HepG2 (cell line): ENCODE results near the gene IP6K1. TPM values are rescaled to one million over a fixed set of nuclear protein-coding genes. Genes with fewer than 3 reads are reported as not detected.

Experiments used
- ATAC-seq: fragments of 200-7000 bp; cut with Tn5 transposase; 3 replicates; pipeline ENCODE4 v1.9.1; 2020; ENCODE audit warnings: mild to moderate bottlenecking, moderate library complexity
- Bru-seq: library from RNA; stranded (reverse); fragments of 400-500 nt; gene quantifications from one replicate; lab custom pipeline; 2021; lab: Mats Ljungman, UMichigan
- BruChase-seq, 2 experiments: library from RNA; stranded (reverse); fragments of 400-500 nt; gene quantifications; one replicate each; lab custom pipeline; 2021; lab: Mats Ljungman, UMichigan
- BruUV-seq: library from RNA; stranded (reverse); fragments of 400-500 nt; replicated peaks from 2 replicates; lab custom pipeline; 2021; lab: Mats Ljungman, UMichigan
- CTCF ChIA-PET: fragments of 300-600 bp; formaldehyde crosslinking; extraction: SDS; loops from one replicate; lab custom pipeline; 2021; ENCODE audit warnings: low total read pairs, inconsistent platforms, low intra/inter-chr PET ratio; lab: Yijun Ruan, JAX
- POLR2A ChIA-PET: fragments of 350-600 bp; sonication (Branson Sonifier 250); formaldehyde crosslinking; loops from one replicate; lab custom pipeline; 2020; ENCODE audit warnings: antibody characterized with exemption, inconsistent platforms; lab: Yijun Ruan, JAX
- DNase-seq: peaks from one replicate; pipeline ENCODE4 v3.0.0-alpha.2; 2015; ENCODE audit warnings: low spot score
- FAIRE-seq: peaks from 3 replicates; lab custom pipeline; 2011; peaks lifted over from hg19 to GRCh38; lab: Jason Lieb, UNC
- H2AFZ ChIP-seq: one replicate; pipeline ENCODE4 v1.6.1; 2011; ENCODE audit warnings: low read length, inconsistent platforms
- H3K27ac ChIP-seq: fragments of 300-600 bp; 3 replicates; pipeline ENCODE4 v1.8.0; 2011; ENCODE audit warnings: mixed run types, mild to moderate bottlenecking, mixed read lengths, low read length, inconsistent platforms; ENCODE audit not compliant: insufficient read depth; ENCODE audit errors: extremely low read length
- H3K27me3 ChIP-seq, 2 experiments: fragments of 200-600 bp in 1 of 2; 2 replicates in 1 of 2; 3 replicates in 1 of 2; pipeline versions ENCODE4 v1.6.0 to v1.8.0; 2011; ENCODE audit warnings: low read length in 2 of 2, mild to moderate bottlenecking in 2 of 2, moderate library complexity in 2 of 2, inconsistent platforms in 1 of 2; ENCODE audit not compliant: insufficient read depth in 2 of 2, control insufficient read depth in 1 of 2
- H3K36me3 ChIP-seq, 2 experiments: fragments of 200-600 bp in 1 of 2; replicated peaks in 1 of 2; 2 replicates in 1 of 2; 3 replicates in 1 of 2; pipeline versions ENCODE4 v1.5.1 to v1.8.0; 2011; ENCODE audit warnings: low read length in 2 of 2, inconsistent platforms in 1 of 2; ENCODE audit not compliant: insufficient read depth in 2 of 2, control insufficient read depth in 1 of 2
- H3K4me1 ChIP-seq: 2 replicates; pipeline ENCODE4 v1.5.1; 2012; ENCODE audit warnings: low read length, inconsistent platforms; ENCODE audit not compliant: insufficient read depth
- H3K4me2 ChIP-seq: 2 replicates; pipeline ENCODE4 v1.6.0; 2011; ENCODE audit warnings: low read depth, low read length, inconsistent platforms
- H3K4me3 ChIP-seq, 3 experiments: fragments of 200-600 bp in 1 of 3; sonication (generic), shearing (Covaris generic) in 1 of 3; replicated peaks in 1 of 3; 2 replicates each; pipeline ENCODE4 v1.5.1; 2011 to 2016; ENCODE audit warnings: low read length in 3 of 3, inconsistent platforms in 2 of 3, low read depth in 2 of 3, mild to moderate bottlenecking in 2 of 3, control low read depth in 1 of 3, mixed read lengths in 1 of 3; ENCODE audit not compliant: insufficient read depth in 1 of 3
- H3K79me2 ChIP-seq: one replicate; pipeline ENCODE4 v1.6.1; 2011; ENCODE audit warnings: low read length, inconsistent platforms; ENCODE audit not compliant: insufficient read depth
- H3K9ac ChIP-seq: 2 replicates; pipeline ENCODE4 v1.6.0; 2011; ENCODE audit warnings: mild to moderate bottlenecking, low read depth, low read length, inconsistent platforms; ENCODE audit not compliant: insufficient read depth
- H3K9me3 ChIP-seq: 2 replicates; pipeline ENCODE4 v1.5.1; 2012; ENCODE audit warnings: mild to moderate bottlenecking, low read length
- H4K20me1 ChIP-seq: 2 replicates; pipeline ENCODE4 v1.6.0; 2011; ENCODE audit warnings: inconsistent platforms, mild to moderate bottlenecking, low read length, moderate library complexity; ENCODE audit not compliant: insufficient read depth
- AHR ChIP-seq: IDR thresholded peaks from 2 replicates; pipeline ENCODE4 v1.6.1; 2018; ENCODE audit warnings: missing genetic modification reagents, missing compliant biosample characterization
- BHLHE40 ChIP-seq: IDR thresholded peaks from 2 replicates; pipeline ENCODE4 v1.6.1; 2011; ENCODE audit warnings: low read length, improper control_type of control experiment
- ELF4 ChIP-seq: sonication (generic); formaldehyde crosslinking; IDR thresholded peaks from 2 replicates; pipeline ENCODE4 v1.5.0; 2020; ENCODE audit warnings: missing genetic modification reagents, mild to moderate bottlenecking, moderate library complexity, borderline replicate concordance
- FOXA1 ChIP-seq, 2 experiments: fragments of 450-650 bp in 1 of 2; sonication (generic) in 1 of 2; formaldehyde crosslinking in 1 of 2; IDR thresholded peaks; 2 replicates each; pipeline versions ENCODE4 v1.4.0 to v1.6.1; 2016 to 2020; ENCODE audit warnings: missing genetic modification reagents in 1 of 2
- GATAD1 ChIP-seq: IDR thresholded peaks from 2 replicates; pipeline ENCODE4 v1.6.1; 2016; ENCODE audit warnings: missing genetic modification reagents, missing compliant biosample characterization
- HIC2 ChIP-seq: sonication (generic); formaldehyde crosslinking; IDR thresholded peaks from 2 replicates; pipeline ENCODE4 v1.9.0; 2022; ENCODE audit warnings: low read depth, missing genetic modification reagents
- KAT2B ChIP-seq: fragments of 150-350 bp; IDR thresholded peaks from 2 replicates; pipeline ENCODE4 v1.6.1; 2014; ENCODE audit warnings: low read depth, low read length, borderline replicate concordance
- MTA3 ChIP-seq: sonication (generic); formaldehyde crosslinking; IDR thresholded peaks from 2 replicates; pipeline ENCODE4 v1.4.0; 2020; ENCODE audit warnings: missing genetic modification reagents
- NFIC ChIP-seq: IDR thresholded peaks from 2 replicates; pipeline ENCODE4 v1.6.1; 2012; ENCODE audit warnings: mild to moderate bottlenecking, low read length, inconsistent platforms
- RCOR2 ChIP-seq: IDR thresholded peaks from 2 replicates; pipeline ENCODE4 v1.6.1; 2016; ENCODE audit warnings: missing biosample characterization, missing genetic modification reagents
- RFXAP ChIP-seq: sonication (generic); formaldehyde crosslinking; IDR thresholded peaks from 2 replicates; pipeline ENCODE4 v1.4.0; 2020; ENCODE audit warnings: missing genetic modification reagents, borderline replicate concordance
- ZNF225 ChIP-seq: sonication (generic); formaldehyde crosslinking; IDR thresholded peaks from 2 replicates; pipeline ENCODE4 v1.4.0; 2020; ENCODE audit warnings: mild to moderate bottlenecking, missing genetic modification reagents
- ZNF367 ChIP-seq: sonication (generic); formaldehyde crosslinking; IDR thresholded peaks from 2 replicates; pipeline ENCODE4 v1.4.0; 2020; ENCODE audit warnings: missing genetic modification reagents, borderline replicate concordance
- ZNF441 ChIP-seq: sonication (generic); formaldehyde crosslinking; IDR thresholded peaks from 2 replicates; pipeline ENCODE4 v1.7.0; 2021; ENCODE audit warnings: missing genetic modification reagents, borderline replicate concordance
- WGBS: methylation state at CpG from one replicate; pipeline ENCODE4 v1.1.6; 2017; ENCODE audit warnings: low lambda C conversion rate; 5-methylcytosine and 5-hydroxymethylcytosine counted together
- in situ Hi-C: cut with HindIII; loops from 2 replicates; pipeline ENCODE4 v1.10.0; 2017; ENCODE audit warnings: low pct_unique_long_range_greater_than_20kb; ENCODE audit not compliant: extremely low pct_ligation_motif_present
- intact Hi-C: fragments of 100-400 bp; cut with micrococcal nuclease; formaldehyde crosslinking; loops from one replicate; pipeline ENCODE4 v1.10.0; 2022; ENCODE audit not compliant: unreplicated experiment
- long read RNA-seq, 2 experiments: library from RNA in 1 of 2; library from polyadenylated mRNA in 1 of 2; stranded (forward) in 1 of 2; unstranded in 1 of 2; transcript quantifications; one replicate each; pipeline ENCODE4 v2.0.0, GENCODE V29; 2019 to 2022
- polyA minus RNA-seq, 3 experiments: library from RNA; depleted of rRNA, polyadenylated mRNA; stranded (reverse); fragments of >200 nt; gene quantifications; 2 replicates each; pipeline ENCODE4 v1.2.3, GENCODE V29; 2011; ENCODE audit warnings: low replicate concordance in 1 of 3
- polyA plus RNA-seq, 8 experiments: library from polyadenylated mRNA; depleted of rRNA in 3 of 8; stranded (reverse) in 7 of 8; unstranded in 1 of 8; fragments of >200 nt; fragmentation: Illumina TruSeq in 4 of 8; extraction: Trizol in 4 of 8; gene quantifications; 2 replicates each; pipeline versions ENCODE4 v1.2.1 to v1.2.3, GENCODE V29; 2011 to 2016; ENCODE audit warnings: low read depth in 4 of 8, missing spikeins in 1 of 8, mixed read lengths in 1 of 8; ENCODE audit not compliant: insufficient read depth in 1 of 8
- total RNA-seq, 5 experiments: library from RNA; depleted of rRNA; stranded (reverse); fragments of >200 nt; fragmentation: Illumina TruSeq; extraction: Trizol; gene quantifications; 2 replicates each; pipeline ENCODE4 v1.2.3, GENCODE V29; 2016; ENCODE audit warnings: low read depth in 1 of 5
- TF ChIP-seq, protein P1 (sequence below): sonication (generic); formaldehyde crosslinking; IDR thresholded peaks from 2 replicates; pipeline ENCODE4 v1.4.0; 2020; ENCODE audit warnings: missing genetic modification reagents

Gene IP6K1
- total RNA-seq (2016; rRNA removed; fragmentation: Illumina TruSeq; extraction: Trizol), result 17.7 and 20.0 TPM in 2 replicates
- 2.3 and 2.4 TPM in 2 replicates for total RNA-seq (2016; cell fraction: cytosol; rRNA removed; fragmentation: Illumina TruSeq; extraction: Trizol; ENCODE audit: low read depth)
- total RNA-seq (2016; cell fraction: insoluble cytoplasmic fraction; rRNA removed; fragmentation: Illumina TruSeq; extraction: Trizol), result 18.9 TPM in 2 replicates
- 10.5 and 11.3 TPM in 2 replicates for total RNA-seq (2016; cell fraction: membrane; rRNA removed; fragmentation: Illumina TruSeq; extraction: Trizol)
- total RNA-seq (2016; cell fraction: nucleus; rRNA removed; fragmentation: Illumina TruSeq; extraction: Trizol), result 14.7 and 20.3 TPM in 2 replicates
- 29.7 and 38.8 TPM in 2 replicates for polyA plus RNA-seq (2011; rRNA removed)
- polyA plus RNA-seq (2011; cell fraction: cytosol; rRNA removed), result 15.7 and 20.5 TPM in 2 replicates
- 37.9 and 43.4 TPM in 2 replicates for polyA plus RNA-seq (2011; cell fraction: nucleus; rRNA removed)
- 17.1 and 20.6 TPM in 2 replicates for polyA plus RNA-seq (2012)
- polyA plus RNA-seq (2016; cell fraction: cytosol; fragmentation: Illumina TruSeq; extraction: Trizol; ENCODE audit: low read depth), result 1.5 and 2.0 TPM in 2 replicates
- polyA plus RNA-seq (2016; cell fraction: insoluble cytoplasmic fraction; fragmentation: Illumina TruSeq; extraction: Trizol; ENCODE audit: low read depth), result 13.9 and 19.8 TPM in 2 replicates
- polyA plus RNA-seq (2016; cell fraction: membrane; fragmentation: Illumina TruSeq; extraction: Trizol; ENCODE audit: low read depth), result 6.2 and 7.7 TPM in 2 replicates
- polyA plus RNA-seq (2016; cell fraction: nucleus; fragmentation: Illumina TruSeq; extraction: Trizol; ENCODE audit: insufficient read depth, low read depth), result 23.1 and 24.9 TPM in 2 replicates
- polyA minus RNA-seq (2011; rRNA and poly(A)+ RNA removed; ENCODE audit: low replicate concordance), result 99.3 and 116 TPM in 2 replicates
- 24.3 and 30.4 TPM in 2 replicates for polyA minus RNA-seq (2011; cell fraction: cytosol; rRNA and poly(A)+ RNA removed)
- 29.6 and 33.9 TPM in 2 replicates for polyA minus RNA-seq (2011; cell fraction: nucleus; rRNA and poly(A)+ RNA removed)
- percentile 72 among the genes with signal in this experiment for Bru-seq, nascent RNA
- percentile 73 among the genes with signal in this experiment for BruChase-seq, experiment 1, labeled RNA remaining after a 6-hour chase
- percentile 79 among the genes with signal in this experiment for BruChase-seq, experiment 2, labeled RNA remaining after a 2-hour chase
- long read RNA-seq, experiment 1, full-length matches to known transcripts, result 8 of 17 reads
- long read RNA-seq, experiment 1, partial matches to known transcripts, result 0 of 17 reads
- long read RNA-seq, experiment 1, other reads (novel, unspliced or antisense), result 9 of 17 reads
- long read RNA-seq, experiment 2, full-length matches to known transcripts, result 60 of 110 reads
- long read RNA-seq, experiment 2, partial matches to known transcripts, result 10 of 110 reads
- long read RNA-seq, experiment 2, other reads (novel, unspliced or antisense), result 40 of 110 reads

GRCh38 chr3:49786357-49787181, at the start of gene IP6K1:
Gene IP6K1, minus strand, starts transcription at chr3:49786542. Its CDS starts 38,502 bp downstream, at chr3:49748040.
- peak within 1 kb of the TSS; percentile 96 for H3K9ac ChIP-seq
- ChIA-PET POLR2A (interaction anchor here (0.7 to 1.8 kb wide), 17 partner anchors 9 to 448 kb away, joined by 3 to 22 read pairs (median 3); partner anchors contain the start of genes CDHR4, INKA1, MON1A and UBA7), CTCF (no interaction called here)
- peak within 1 kb of the TSS; percentile 88 for H3K4me2 ChIP-seq
- ATAC-seq (peak; percentile 93), DNase-seq (peak; percentile 99), FAIRE-seq (peak; percentile 96)
- in situ Hi-C loops, result no loop called here
- peak within 1 kb of the TSS; percentile 65 for H3K27ac ChIP-seq
- H2AFZ ChIP-seq, result no peak within 1 kb of the TSS
- no peaks in the 10 kb centered on the region for H4K20me1 ChIP-seq
- peaks cover 50% of the 10 kb centered on the region for H3K4me1 ChIP-seq
- H3K79me2 ChIP-seq, result peaks cover 34% of the 10 kb centered on the region
- peak within 1 kb of the TSS; percentile 81 to 93 (median 84) for H3K4me3 ChIP-seq
- no TSS peak for BruUV-seq
- intact Hi-C loops, result loop anchor here (5.0 kb wide), 1 partner anchor 54 kb away; no protein-coding TSS in a partner anchor
- H3K9me3 ChIP-seq, result no peaks in the 10 kb centered on the region
- peaks cover 0 to 3% of the 10 kb centered on the region in 2 experiments; a peak in 2 of 5 replicates for H3K36me3 ChIP-seq
- WGBS, result 2% methylated on average over 26 of the region's 55 CpGs
- H3K27me3 ChIP-seq, result no peaks in the 10 kb centered on the region; a peak in 1 of 5 replicates
- TF ChIP-seq, protein P1, sequence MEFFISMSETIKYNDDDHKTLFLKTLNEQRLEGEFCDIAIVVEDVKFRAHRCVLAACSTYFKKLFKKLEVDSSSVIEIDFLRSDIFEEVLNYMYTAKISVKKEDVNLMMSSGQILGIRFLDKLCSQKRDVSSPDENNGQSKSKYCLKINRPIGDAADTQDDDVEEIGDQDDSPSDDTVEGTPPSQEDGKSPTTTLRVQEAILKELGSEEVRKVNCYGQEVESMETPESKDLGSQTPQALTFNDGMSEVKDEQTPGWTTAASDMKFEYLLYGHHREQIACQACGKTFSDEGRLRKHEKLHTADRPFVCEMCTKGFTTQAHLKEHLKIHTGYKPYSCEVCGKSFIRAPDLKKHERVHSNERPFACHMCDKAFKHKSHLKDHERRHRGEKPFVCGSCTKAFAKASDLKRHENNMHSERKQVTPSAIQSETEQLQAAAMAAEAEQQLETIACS (CRISPR knock-in tag), result no peak
- 0 out of 2 replicates have a peak, but pooled peaks have one; percentile 53 for TF ChIP-seq ZNF441 (CRISPR knock-in tag)
- TF ChIP-seq RCOR2 (CRISPR knock-in tag), result no peak
- no peak; the same call in 1 of the 2 replicates for TF ChIP-seq ZNF225 (CRISPR knock-in tag)
- TF ChIP-seq HIC2, result no peak
- no peak for TF ChIP-seq ELF4 (CRISPR knock-in tag)
- no peak for TF ChIP-seq KAT2B
- TF ChIP-seq AHR (CRISPR knock-in tag), result no peak
- peak; percentile 90 for TF ChIP-seq RFXAP (CRISPR knock-in tag)
- TF ChIP-seq MTA3 (CRISPR knock-in tag), result no peak
- TF ChIP-seq NFIC, result no peak
- peak; percentile 99 for TF ChIP-seq BHLHE40
- TF ChIP-seq ZNF367, result peak; percentile 28; the same call in 1 of the 2 replicates
- TF ChIP-seq FOXA1 (IDR thresholded peaks at IDR 0.05), result no peak
- no peak for TF ChIP-seq FOXA1 (CRISPR knock-in tag; IDR thresholded peaks at IDR 0.05)
- TF ChIP-seq GATAD1 (CRISPR knock-in tag), result peak; percentile 55
